Activated naive CD8-positive, alpha-beta T cell treated with anti-CD3 and anti-CD28 coated beads, Interleukin-2, amount 10 ng/mL, durations not matched to agents 7 days and 5 days (primary cell): ENCODE measurements around the gene CD300LF. TPM values are rescaled to one million over a fixed set of nuclear protein-coding genes. Genes with fewer than 3 reads are reported as not detected.
A peak's percentile ranks its signal among the peaks of the same experiment; 100 is the strongest.

ENCODE experiments used
- ATAC-seq: fragments of 150-1000 bp; cut with Tn5 transposase; one replicate; pipeline ENCODE4 v1.10.0; 2021; ENCODE audit warnings: low read depth, moderate library complexity
- POLR2A ChIA-PET: fragments of 350-600 bp; sonication (Branson Sonifier 250); formaldehyde crosslinking; loops from one replicate; lab custom pipeline; 2021; ENCODE audit warnings: antibody characterized with exemption; lab: Charles Lee
- DNase-seq: peaks from one replicate; pipeline ENCODE4 v3.0.0; 2021
- H3K27ac Mint-ChIP-seq: one replicate; pipeline ENCODE4 v1.8.0; 2022; ENCODE audit warnings: mild to moderate bottlenecking, mixed read lengths
- H3K27me3 Mint-ChIP-seq: one replicate; pipeline ENCODE4 v1.8.0; 2022; ENCODE audit warnings: mild to moderate bottlenecking, moderate library complexity, mixed read lengths
- H3K36me3 Mint-ChIP-seq: one replicate; pipeline ENCODE4 v1.8.0; 2021; ENCODE audit warnings: mild to moderate bottlenecking, mixed read lengths
- H3K4me1 Mint-ChIP-seq: one replicate; pipeline ENCODE4 v1.8.0; 2021; ENCODE audit warnings: mixed read lengths
- H3K4me3 Mint-ChIP-seq: one replicate; pipeline ENCODE4 v1.8.0; 2022; ENCODE audit warnings: mild to moderate bottlenecking, moderate library complexity, mixed read lengths
- H3K9me3 Mint-ChIP-seq: one replicate; pipeline ENCODE4 v1.8.0; 2021; ENCODE audit warnings: mixed read lengths
- total RNA-seq, 2 experiments: library from RNA; stranded (reverse); gene quantifications; one replicate each; pipeline ENCODE4 v1.2.3, GENCODE V29; 2021

CD300LF gene
- total RNA-seq, 2 experiments from 2014 or later: 0.25 TPM; not detected in 1

- POLR2A ChIA-PET: no interaction called here
- no peaks in the 10 kb centered on the region for H3K9me3 Mint-ChIP-seq
Measured at GRCh38 chr17:74752822-74753401, 40.2 kb upstream of the CD300LF start.

GRCh38 chr17:74752415-74752814, 39.7 kb upstream of the CD300LF start:
- no peak for ATAC-seq
- Mint-ChIP-seq H3K4me3 (peak overlapping the region; percentile 93), H3K36me3 (peaks cover 34% of the 10 kb centered on the region), H3K27ac (peak overlapping the region; percentile 77), H3K4me1 (peaks cover 53% of the 10 kb centered on the region), H3K9me3 (no peaks in the 10 kb centered on the region), H3K27me3 (no peaks in the 10 kb centered on the region)
- POLR2A ChIA-PET: interaction anchor here (1.0 to 4.1 kb wide), 2 partner anchors 14 to 15 kb away, joined by 4 to 50 read pairs; partner anchors contain the start of gene RAB37
- DNase-seq: no peak

More at GRCh38 chr17:74752822-74753401, 40.2 kb upstream of the CD300LF start:
- ATAC-seq (no peak), DNase-seq (no peak)
- H3K27me3 Mint-ChIP-seq: no peaks in the 10 kb centered on the region
- peak overlapping the region; percentile 77 for H3K27ac Mint-ChIP-seq
- peaks cover 54% of the 10 kb centered on the region for H3K4me1 Mint-ChIP-seq
- peaks cover 34% of the 10 kb centered on the region for H3K36me3 Mint-ChIP-seq
- peak overlapping the region; percentile 93 for H3K4me3 Mint-ChIP-seq

GRCh38 chr17:74750327-74751069, 37.8 kb upstream of the CD300LF start:
- Mint-ChIP-seq H3K36me3 (peaks cover 34% of the 10 kb centered on the region), H3K4me3 (peak overlapping the region; percentile 93)
- ATAC-seq: no peak

GRCh38 chr17:74750039-74750326, 37.3 kb upstream of the CD300LF start:
- Mint-ChIP-seq H3K36me3 (peaks cover 33% of the 10 kb centered on the region), H3K4me3 (peak overlapping the region; percentile 93), H3K4me1 (peaks cover 53% of the 10 kb centered on the region), H3K9me3 (no peaks in the 10 kb centered on the region), H3K27me3 (no peaks in the 10 kb centered on the region), H3K27ac (peak overlapping the region; percentile 77)
- DNase-seq (no peak), ATAC-seq (no peak)
- POLR2A ChIA-PET: interaction anchor here (1.1 to 4.1 kb wide), 11 partner anchors 8 to 304 kb away, joined by 3 to 70 read pairs (median 10); partner anchors contain the start of genes NAT9 and RAB37

More at GRCh38 chr17:74750327-74751069, 37.8 kb upstream of the CD300LF start:
- no peaks in the 10 kb centered on the region for H3K9me3 Mint-ChIP-seq
- no peak for DNase-seq
- POLR2A ChIA-PET: interaction anchor here (0.6 to 4.1 kb wide), 12 partner anchors 9 to 1033 kb away, joined by 3 to 70 read pairs (median 10); partner anchors contain the start of genes NAT9 and RAB37
- H3K27me3 Mint-ChIP-seq: no peaks in the 10 kb centered on the region
- H3K27ac Mint-ChIP-seq: peak overlapping the region; percentile 77
- peaks cover 58% of the 10 kb centered on the region for H3K4me1 Mint-ChIP-seq

GRCh38 chr17:74749279-74750038, 36.7 kb upstream of the CD300LF start:
- Mint-ChIP-seq H3K36me3 (peaks cover 29% of the 10 kb centered on the region), H3K27me3 (no peaks in the 10 kb centered on the region)

GRCh38 chr17:74748529-74749278, 36.0 kb upstream of the CD300LF start, which contains the start of gene NHERF1:
Gene NHERF1, plus strand, starts transcription at chr17:74748628. Its CDS starts 219 bp downstream, at chr17:74748847.
- no peaks in the 10 kb centered on the region for H3K9me3 Mint-ChIP-seq
- POLR2A ChIA-PET: interaction anchor here (0.7 to 4.1 kb wide), 12 partner anchors 7 to 305 kb away, joined by 3 to 70 read pairs (median 10); partner anchors contain the start of genes FDXR, NAT9 and RAB37
- peaks cover 33% of the 10 kb centered on the region for H3K36me3 Mint-ChIP-seq
- peaks cover 56% of the 10 kb centered on the region for H3K4me1 Mint-ChIP-seq
- peak; percentile 99 for DNase-seq
- no peaks in the 10 kb centered on the region for H3K27me3 Mint-ChIP-seq
- H3K4me3 Mint-ChIP-seq: peak within 1 kb of the TSS; percentile 93
- peak; percentile 85 for ATAC-seq
- peak within 1 kb of the TSS; percentile 77 for H3K27ac Mint-ChIP-seq

More at GRCh38 chr17:74749279-74750038, 36.7 kb upstream of the CD300LF start:
- DNase-seq: peak; percentile 71
- POLR2A ChIA-PET: interaction anchor here (0.7 to 4.1 kb wide), 13 partner anchors 8 to 304 kb away, joined by 3 to 70 read pairs (median 9); partner anchors contain the start of genes FDXR, NAT9 and RAB37
- Mint-ChIP-seq H3K4me3 (peak overlapping the region; percentile 93), H3K27ac (peak overlapping the region; percentile 77), H3K4me1 (peaks cover 53% of the 10 kb centered on the region), H3K9me3 (no peaks in the 10 kb centered on the region)
- ATAC-seq: peak; percentile 5

DNA sequence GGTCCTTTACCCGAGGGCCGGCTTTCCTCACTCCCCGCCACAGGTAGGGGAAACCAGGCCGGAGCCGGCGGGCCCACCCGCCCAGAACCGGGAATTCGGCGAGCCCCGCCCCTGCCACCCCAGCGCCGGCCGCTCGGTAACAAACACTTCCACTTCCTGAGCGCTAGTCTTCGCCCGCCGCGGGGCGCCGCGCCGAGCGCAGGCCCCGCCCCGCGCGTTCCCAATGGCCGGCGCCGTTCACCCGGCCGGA, 35.5 kb upstream of the CD300LF start:
- DNase-seq (no peak), ATAC-seq (no peak)
- H3K36me3 Mint-ChIP-seq: peaks cover 34% of the 10 kb centered on the region
- POLR2A ChIA-PET: interaction anchor here (0.7 to 2.0 kb wide), 4 partner anchors 11 to 167 kb away, joined by 3 to 8 read pairs (median 4); partner anchors contain the start of gene NAT9
- no peaks in the 10 kb centered on the region for H3K27me3 Mint-ChIP-seq
- H3K27ac Mint-ChIP-seq: no peak overlapping the region
- peaks cover 56% of the 10 kb centered on the region for H3K4me1 Mint-ChIP-seq
- peak overlapping the region; percentile 63 for H3K4me3 Mint-ChIP-seq
- H3K9me3 Mint-ChIP-seq: no peaks in the 10 kb centered on the region

DNA sequence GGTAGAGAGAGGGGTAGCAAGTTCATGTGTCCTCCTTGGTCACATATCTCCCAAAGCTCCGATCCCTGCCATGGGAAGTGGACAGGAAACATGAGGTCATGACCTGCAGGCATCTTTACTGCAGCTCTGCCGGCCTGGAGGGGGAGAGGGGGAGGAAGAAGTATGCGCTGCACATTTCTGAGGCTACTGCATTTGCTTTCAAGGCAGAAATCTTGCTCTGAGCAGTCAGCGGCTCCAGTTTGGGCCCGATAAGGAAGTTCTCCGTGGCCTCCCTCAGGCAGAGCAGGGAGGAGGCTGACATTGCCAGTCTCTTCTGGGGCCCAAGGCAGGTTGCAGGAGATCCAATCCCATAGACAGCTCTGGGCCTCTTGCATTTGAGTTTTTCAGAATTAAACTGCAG, 34.2 kb upstream of the CD300LF start:
- peak overlapping the region; percentile 77 for H3K27ac Mint-ChIP-seq
- DNase-seq: peak; percentile 48
- no peaks in the 10 kb centered on the region for H3K27me3 Mint-ChIP-seq
- peaks cover 56% of the 10 kb centered on the region for H3K4me1 Mint-ChIP-seq
- peaks cover 25% of the 10 kb centered on the region for H3K36me3 Mint-ChIP-seq
- peak overlapping the region; percentile 63 for H3K4me3 Mint-ChIP-seq
- no peak for ATAC-seq
- POLR2A ChIA-PET: interaction anchor here (0.9 to 2.2 kb wide), 8 partner anchors 9 to 38 kb away, joined by 3 to 16 read pairs (median 4); partner anchors contain the start of genes NAT9 and RAB37
- H3K9me3 Mint-ChIP-seq: no peaks in the 10 kb centered on the region

GRCh38 chr17:74746376-74746775, 33.7 kb upstream of the CD300LF start:
- peak overlapping the region; percentile 77 for H3K27ac Mint-ChIP-seq
- H3K36me3 Mint-ChIP-seq: peaks cover 21% of the 10 kb centered on the region
- H3K9me3 Mint-ChIP-seq: no peaks in the 10 kb centered on the region
- POLR2A ChIA-PET: interaction anchor here (0.9 to 2.2 kb wide), 9 partner anchors 8 to 39 kb away, joined by 3 to 16 read pairs (median 4); partner anchors contain the start of genes NAT9 and RAB37
- H3K4me3 Mint-ChIP-seq: peak overlapping the region; percentile 63
- peaks cover 56% of the 10 kb centered on the region for H3K4me1 Mint-ChIP-seq
- no peak for ATAC-seq
- no peak for DNase-seq
- H3K27me3 Mint-ChIP-seq: no peaks in the 10 kb centered on the region

DNA sequence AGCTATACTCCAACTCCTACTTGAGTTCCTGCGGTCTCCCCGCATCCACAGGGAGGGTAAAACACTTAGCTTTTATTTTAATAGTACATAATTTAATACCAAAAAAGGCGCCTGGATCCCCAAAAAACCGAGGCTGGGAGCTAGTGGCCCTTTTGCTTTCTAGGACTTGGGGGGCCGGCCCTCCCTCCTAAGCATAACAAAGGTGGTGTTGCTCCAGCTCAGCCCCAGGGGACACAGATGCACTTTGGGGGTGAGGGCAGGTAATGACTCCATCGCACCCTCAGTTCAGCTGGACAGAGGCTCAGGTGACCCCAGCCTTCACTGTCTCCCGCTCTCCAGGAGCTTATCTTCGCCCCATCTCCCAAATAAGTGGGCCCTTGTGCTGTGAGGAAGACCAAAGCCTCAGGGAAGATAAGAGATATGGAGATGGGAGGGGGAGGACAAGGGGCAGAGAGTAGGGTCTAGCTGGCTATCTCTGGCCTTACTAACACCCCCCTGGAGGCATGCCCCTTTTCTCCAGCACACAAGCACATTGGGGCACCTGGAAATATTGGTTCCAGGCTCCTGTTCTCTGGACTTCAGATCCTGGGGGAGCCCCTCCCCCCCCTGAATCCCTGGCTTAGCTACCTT, 32.9 kb upstream of the CD300LF start:
- ATAC-seq (no peak), DNase-seq (no peak)
- POLR2A ChIA-PET: interaction anchor here (0.8 to 2.2 kb wide), 9 partner anchors 13 to 116 kb away, joined by 3 to 10 read pairs (median 4); partner anchors contain the start of gene NAT9
- Mint-ChIP-seq H3K27me3 (no peaks in the 10 kb centered on the region), H3K36me3 (peaks cover 17% of the 10 kb centered on the region), H3K27ac (no peak overlapping the region), H3K9me3 (no peaks in the 10 kb centered on the region), H3K4me3 (no peak overlapping the region), H3K4me1 (peaks cover 58% of the 10 kb centered on the region)

GRCh38 chr17:74744714-74745547, 32.2 kb upstream of the CD300LF start:
- peaks cover 14% of the 10 kb centered on the region for H3K36me3 Mint-ChIP-seq
- no peaks in the 10 kb centered on the region for H3K9me3 Mint-ChIP-seq
- POLR2A ChIA-PET: interaction anchor here (0.8 to 2.2 kb wide), 10 partner anchors 11 to 117 kb away, joined by 3 to 10 read pairs (median 4); partner anchors contain the start of gene NAT9
- DNase-seq (peak; percentile 92), ATAC-seq (peak; percentile 6)
- H3K27me3 Mint-ChIP-seq: no peaks in the 10 kb centered on the region
- H3K4me3 Mint-ChIP-seq: peak overlapping the region; percentile 52
- peak overlapping the region; percentile 94 for H3K27ac Mint-ChIP-seq
- peaks cover 60% of the 10 kb centered on the region for H3K4me1 Mint-ChIP-seq
